GM18868 (cell line): ENCODE data around the gene TRIM8.

Experiments used
- ATAC-seq: cut with Tn5 transposase; IDR thresholded peaks from one replicate; pipeline ENCODE4 v1.9.1; 2021; ENCODE audit warnings: mild to moderate bottlenecking, moderate library complexity; ENCODE audit not compliant: unreplicated experiment

The TRIM8 gene

DNA sequence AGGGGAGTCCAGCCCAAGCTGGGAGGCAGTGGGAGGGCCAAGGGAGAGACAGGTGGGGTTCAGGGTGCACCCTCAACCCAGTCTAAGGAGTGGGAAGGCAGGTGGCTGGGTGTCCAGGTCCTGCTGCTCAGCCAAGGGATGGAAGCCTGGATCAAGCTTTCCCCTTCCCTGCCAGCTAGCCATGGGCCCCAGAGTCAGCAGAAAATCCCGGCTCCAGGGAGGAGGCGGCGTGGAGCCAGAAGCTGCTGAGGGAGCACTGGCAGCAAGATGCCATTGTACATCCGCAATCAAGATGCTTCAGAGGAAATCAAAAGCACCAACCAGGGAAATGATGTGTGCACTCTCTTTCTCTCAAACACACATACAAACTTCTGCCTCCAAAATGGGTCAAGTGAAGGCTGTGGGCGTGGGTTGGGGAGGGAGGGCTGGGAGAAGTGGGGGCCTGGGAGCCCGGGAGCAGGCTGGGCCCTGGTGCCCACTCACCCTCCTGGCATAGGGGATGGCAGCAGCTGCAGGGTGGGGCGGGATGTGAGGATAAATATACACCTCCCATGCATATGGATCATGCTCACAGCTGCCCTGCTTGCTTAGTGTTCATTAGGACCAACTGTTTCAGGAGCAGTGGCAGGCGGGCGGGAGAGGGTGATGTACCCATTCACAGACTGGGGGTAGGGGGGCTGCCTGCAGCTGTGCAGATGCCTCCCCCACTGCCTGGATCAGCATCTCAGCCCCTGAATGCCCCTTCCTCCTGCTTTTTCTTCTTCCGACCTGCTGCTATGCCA, 24.2 kb downstream of the TRIM8 start:
- no peak for ATAC-seq

DNA sequence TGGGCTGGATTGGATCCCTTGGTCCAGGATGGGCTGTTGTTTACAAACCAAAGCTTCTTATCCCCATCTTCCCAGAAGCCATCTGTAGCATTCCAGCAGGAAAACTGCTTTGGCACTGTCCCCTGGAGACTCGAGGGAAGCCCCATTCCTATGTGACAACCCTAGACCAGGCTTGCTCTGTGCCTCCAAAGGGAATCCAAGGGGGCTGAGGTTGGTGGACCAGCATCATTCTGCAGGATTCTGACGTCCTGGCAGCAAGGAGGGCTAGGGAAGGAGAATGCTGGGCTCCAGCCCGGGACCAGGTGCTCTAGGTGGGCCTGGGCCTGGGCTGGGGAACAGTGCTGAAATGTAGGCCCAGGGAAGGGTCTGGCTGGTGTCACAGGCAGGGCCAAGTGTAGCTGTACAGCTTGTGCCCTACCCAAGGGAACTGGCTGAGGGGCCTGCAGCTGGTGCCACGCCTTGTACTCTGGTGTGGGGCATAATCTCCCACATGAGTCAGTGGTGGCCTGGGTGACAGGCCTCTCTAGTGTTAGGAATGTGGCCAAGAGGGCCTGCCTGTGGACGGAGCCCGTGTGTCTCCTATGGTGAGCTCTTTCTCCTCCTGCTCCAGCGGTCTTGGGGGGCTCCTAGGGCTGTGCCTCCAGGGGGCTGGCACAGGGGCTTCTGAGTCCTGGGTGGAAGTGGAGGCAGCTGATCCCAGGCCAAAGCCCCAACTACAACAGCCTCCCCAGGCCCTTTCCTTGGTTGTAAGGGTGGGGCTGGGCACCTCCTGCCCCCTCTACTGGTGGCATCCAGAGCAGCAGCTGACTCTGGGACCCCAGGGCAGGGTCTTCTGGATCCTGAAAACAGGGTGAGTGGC, 25.2 kb downstream of the TRIM8 start:
- ATAC-seq = no peak

DNA sequence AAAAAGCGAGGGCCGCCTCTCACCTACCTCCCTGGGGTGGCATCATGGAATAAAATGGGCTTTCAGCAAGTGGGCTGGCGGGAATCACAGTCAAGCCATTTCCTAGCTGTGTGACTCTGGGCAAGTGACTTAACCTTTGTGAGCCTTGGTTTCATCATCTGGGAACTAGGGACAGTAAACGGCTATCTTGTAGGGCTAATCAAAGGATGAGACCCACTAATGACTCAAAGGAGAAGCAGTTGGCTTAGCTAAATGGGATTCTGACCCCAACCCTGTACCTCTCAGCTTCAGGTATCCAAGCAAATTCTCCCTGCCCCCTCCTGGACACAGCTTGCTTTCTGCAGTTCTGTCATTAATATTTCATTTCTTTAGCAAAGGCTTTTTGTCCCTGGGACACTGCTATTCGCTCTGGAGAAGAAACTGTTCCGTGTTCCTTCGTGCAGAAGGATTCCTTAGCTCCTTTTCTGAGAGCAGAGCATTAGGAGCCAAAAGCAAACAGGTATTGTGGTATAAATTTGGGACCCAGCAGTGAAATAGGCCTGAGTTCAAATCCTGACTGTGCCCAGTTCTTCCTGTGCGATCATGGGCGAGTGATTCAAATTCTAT, 25.9 kb downstream of the TRIM8 start:
- no peak for ATAC-seq

DNA sequence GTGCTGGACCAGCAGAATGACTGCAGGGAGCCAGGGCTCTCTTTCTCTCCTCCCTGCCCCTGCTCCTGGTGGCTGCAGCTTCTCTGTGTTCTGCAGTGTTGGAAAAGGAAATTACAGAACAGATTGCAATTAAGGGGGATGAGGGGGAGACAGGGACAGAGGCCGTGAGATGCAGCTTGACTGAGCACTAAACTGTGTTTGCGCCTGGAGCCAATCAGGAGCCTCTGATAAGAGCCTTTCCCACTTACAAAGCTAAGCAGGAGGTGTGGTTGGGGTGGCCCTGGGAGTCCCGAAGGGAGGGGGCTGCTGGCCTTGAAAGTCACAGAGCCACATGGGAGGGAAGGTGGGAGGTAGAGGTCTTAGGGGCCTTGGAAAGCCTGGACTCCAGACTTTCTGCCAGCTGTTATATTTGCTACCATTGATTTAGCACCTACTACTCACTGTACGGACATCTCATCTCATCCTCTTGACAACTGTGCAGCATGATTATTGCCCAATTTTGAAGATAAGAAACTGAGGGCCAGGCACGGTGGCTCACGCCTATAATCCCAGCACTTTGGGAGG, 26.7 kb downstream of the TRIM8 start:
- ATAC-seq = no peak

DNA sequence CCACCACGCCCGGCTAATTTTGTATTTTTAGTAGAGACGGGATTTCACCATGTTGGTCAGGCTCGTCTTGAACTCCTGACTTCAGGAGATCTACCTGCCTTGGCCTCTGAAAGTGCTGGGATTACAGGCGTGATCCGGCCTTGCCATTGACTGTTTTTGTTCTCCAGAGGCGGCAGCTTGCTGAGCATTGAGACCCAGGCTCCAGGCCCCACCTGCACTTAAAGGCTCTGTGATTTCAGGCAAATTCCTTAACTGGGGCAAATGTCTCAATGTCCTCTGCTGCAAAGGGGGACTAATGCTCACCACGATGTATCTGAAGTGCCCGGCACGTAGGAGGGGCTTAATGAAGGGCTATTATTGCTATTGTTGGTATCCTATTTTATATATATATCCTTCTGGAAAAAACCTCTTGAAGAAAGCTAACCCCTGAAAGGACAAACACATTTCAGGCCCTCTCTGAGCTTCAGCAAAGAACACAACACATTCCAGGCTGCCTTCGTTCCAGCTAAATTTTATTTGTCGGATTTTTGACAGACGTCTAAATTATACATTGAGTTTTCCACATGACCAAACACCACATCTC, 29.0 kb downstream of the TRIM8 start:
- ATAC-seq = no peak

DNA sequence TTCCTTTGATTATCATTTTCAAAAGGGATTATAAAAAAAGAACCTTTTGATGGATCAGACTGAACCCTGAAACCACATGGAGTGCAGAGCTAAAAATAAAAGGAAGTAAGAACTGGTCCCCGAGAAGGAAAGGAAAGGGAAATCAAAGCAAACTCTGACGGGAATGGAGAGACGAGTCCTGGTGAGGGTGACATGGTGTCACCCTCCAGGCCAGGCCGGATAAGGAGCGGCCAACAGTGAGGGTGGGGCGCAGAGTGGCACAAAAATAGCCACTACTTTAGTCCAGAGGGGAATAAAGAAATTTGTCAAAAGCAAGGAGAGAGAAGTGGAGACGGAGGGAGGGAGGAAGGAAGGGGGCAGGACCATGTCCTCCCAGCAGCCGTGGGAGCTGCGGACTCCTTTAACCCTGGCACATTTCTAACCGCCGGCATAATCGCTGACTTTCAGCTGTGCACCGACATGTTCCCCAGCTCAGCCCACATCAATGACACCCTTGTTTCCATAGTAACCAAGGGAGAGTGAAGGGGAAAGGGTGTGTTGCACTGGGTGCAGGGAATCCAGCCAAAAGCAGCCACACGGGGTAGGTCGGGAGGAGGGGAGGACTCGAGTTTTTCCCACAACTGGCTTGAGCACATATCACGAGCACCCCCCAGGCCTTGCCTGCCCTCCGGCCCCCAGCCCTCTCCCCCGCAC, 29.7 kb downstream of the TRIM8 start:
- peak; percentile 57 for ATAC-seq

DNA sequence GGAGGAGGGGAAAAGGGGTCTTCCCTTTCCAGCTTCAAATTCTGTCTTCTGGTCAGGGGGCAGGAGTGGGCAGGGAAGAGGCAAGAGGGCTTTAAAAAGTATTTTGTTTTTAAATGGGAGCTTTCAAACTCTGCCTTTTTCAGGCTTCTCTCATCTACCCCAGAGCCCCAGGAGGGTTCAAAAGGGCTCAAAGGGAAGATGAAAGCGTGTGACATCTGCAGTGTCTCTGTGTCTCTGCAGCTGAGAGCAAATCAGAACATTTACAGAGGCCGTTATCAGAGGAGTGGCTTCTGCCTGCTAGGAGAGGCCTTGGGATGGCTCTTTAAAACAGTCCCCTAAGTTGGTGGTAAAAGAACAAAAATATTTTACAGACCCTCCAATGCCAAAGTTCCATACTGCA, 30.3 kb downstream of the TRIM8 start:
- ATAC-seq = no peak

DNA sequence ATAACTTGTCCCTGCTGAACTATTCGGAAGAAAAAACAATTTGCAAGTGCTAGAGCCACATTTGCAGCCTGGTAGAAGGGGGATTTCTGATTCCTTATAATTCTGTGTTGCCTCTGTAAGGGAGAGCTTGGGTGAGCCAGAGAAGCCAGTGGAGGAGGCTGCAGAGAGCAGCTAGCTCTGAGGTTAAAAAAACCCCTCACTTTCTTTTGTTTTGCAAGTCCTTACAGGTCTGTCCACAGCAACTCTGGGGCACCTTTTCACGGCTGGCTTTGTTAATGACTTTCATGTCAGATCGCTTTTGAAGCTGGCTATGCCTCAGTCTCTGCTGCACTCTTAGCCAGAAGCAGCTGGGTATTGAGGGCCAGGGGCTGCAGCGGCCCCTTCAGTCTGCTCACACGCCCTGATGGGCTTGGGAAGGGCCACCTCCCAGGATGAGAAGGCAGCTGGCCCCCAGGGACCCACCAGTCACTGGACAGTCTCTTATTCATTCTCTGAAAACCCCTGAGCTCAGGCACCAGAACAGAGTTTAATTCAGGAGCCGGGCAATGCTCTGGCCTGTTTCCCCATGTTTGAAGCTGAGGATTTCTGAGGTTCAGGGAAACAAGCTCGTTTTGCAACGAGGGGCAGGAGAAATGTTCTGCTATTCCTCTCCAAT, 30.9 kb downstream of the TRIM8 start:
- no peak for ATAC-seq

DNA sequence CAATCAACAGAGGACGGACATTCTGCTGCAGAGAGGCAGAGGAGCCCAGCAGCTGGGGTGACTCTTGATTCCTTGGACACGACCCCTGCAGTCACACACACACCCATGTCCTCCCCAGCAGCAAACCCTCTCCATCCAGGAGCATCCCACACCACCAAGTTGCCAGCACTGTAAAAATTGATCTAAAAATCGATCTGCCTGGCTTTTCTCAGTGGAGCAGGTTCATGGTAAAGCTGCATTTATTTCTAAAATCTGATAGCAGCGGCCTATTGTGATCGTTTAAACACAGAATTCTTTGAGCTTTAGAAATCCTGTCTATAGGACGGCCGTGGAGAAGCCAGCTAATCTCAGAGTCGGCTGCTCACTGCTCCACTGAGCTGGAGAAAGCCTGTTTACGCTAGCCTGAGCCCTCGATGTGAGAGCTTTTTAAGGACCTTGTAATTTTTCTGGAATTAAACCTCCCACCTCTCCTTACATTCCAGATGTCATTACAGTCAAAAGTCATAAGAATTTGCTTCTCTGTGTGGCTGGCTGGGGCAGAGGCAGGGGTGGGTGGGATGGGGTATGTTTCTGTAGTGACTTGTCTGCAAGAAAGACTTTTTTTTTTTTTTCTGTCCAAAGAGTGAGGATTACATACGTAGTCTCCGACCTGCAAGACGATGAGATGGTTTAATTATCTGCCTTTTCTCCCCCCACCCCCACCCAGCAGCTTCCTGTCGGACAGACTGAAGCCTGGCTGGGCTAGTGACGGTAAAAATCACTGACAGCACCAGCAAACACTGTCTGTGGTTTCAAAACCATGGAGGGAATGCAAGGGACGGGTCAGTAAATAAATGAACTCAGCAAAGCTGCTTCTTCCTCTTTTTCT, 31.6 kb downstream of the TRIM8 start:
- no peak for ATAC-seq

DNA sequence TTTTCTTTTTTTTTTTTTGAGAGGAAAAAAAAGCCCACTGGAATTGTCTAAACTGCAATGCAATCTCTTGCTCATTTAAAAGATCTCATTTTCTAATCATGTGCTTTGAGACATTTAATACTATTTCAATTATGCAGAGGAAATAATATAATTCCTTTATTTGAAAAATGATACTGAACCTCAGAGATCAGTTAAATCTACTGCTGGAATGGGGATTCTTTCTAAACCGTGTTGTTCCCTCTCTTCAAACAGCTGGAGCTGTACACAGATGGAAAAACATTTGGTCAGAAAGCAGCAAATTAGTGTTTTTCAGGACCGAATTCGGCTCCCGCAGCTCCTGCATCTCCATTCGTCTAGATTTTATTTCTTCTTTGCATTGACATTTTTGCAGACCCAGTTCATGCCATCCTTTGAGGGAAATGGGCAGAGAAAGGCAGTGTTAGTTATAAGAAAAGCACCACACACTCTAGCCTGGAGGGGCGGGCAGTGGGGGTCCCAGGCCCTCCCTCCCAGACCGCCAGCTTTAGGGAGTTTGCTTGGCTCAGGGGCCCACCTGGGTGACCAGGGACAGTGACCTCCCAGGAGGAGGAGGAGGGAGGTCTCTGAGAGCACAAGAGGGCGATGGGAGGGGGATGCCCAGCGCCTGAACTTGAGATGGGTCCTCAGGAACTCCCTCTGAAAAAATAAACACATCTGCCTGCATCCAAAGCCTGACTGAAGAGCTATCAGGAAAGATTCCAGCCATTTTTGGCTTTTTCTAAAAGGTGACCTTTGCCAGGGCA, 32.4 kb downstream of the TRIM8 start:
- no peak for ATAC-seq

DNA sequence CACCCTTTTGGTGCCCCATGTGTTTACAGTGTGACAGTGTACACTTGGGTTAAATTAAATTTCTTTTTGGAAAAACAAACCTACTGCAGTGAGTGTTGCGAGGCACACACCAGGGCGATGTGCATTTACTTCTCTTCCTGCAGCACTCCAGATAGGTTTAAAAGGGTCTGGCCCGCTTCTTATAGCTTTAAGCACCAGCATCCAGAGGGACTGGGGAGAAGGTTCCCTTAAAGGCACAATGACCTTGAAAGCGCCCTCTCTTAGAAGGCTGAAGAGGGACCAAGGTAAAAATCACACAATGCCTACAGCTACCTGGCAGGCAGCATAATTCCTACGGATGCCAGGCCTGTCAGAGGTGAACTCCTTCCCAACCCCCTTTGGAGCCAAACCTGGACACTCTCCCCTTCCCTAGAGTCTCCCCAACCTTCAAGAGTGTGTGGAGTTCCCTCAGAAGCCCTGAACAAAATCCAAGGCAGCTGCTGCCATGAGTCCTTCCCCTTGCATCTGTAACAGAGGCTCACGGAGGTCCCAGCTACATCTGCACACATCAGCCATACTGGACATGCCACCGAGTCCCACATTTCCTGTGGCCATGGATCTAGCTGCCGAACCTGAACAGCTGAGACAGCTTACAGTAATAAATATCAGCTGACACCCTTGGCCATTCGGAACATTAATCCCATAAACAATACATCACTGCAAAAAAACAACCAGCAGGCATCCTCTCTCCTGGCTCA, 33.2 kb downstream of the TRIM8 start:
- no peak for ATAC-seq

DNA sequence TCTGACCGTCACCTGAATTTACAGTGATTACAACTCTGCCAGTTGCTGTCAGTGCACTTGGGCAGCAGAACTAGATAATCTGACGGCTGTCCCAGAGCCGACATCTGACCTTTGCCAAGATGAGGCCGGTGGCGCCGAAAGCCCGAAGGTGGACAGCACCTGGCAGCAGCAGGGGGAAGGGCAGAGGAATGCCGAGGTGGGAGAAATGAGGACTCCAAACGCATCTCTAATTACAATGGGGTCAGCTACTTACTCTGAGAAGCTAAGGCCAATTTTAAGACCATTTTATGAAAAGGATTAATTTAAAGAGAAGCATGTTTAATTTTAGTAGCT, 33.8 kb downstream of the TRIM8 start:
- ATAC-seq = no peak

DNA sequence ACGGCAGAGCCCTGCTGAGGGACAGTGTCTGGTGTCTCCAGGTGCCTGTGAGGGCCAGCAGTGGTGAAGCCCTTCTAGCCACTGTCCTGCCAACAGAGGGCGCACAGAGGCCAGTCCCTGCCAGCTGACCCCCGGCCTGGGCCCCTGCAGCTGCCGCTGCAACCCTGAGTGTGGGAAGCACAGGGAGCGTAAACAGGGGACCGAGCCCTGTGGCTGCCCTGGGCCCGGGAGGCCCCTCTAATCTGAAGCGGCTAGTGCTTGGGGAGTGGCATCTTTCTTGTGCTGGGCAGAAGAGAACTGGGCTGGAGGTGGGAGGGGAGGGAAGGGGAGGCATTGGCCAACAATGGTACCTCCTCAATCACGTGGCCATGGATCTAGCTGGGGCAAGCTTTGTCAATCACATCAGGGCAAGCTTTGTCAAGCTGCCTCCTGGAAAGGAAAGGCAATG, 34.6 kb downstream of the TRIM8 start:
- ATAC-seq = no peak

DNA sequence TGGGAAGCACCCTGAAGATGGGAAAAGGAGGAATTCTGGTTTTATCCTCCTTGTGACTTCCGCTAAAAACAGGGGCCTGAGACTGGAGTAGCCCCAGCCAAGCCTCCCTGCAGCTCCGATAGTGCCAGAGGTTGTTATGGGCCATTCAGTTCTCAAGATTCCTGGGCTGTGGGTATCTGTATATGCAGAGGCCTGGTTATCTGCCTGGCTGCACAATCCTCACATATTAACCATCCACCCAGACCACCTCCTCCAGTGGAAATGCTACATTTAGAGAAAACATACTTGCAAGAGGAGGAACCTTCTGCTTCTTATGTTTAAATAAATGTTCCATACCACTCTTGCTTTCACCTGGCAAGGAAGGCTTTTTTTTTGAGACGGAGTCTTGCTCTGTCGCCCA, 35.3 kb downstream of the TRIM8 start:
- no peak for ATAC-seq

DNA sequence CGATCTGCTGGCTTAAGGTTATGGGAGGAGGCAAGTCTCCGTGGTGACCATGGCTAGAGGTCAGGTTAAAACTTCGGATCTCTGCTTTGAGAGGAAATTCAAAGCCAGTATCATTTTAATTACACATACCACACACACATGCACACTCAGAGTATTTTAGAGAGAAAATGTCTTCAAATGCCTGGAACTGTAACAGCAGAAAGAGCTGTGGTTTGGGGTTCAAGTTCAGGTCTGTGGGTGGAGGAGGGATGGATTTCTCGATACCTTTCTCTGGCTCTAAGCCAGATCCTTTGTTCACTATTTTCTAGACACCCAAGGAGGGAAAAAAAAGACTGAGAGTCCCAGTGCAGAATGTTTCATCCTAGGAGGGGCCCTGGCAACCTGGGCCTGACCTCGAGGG, 37.4 kb downstream of the TRIM8 start:
- ATAC-seq = no peak

DNA sequence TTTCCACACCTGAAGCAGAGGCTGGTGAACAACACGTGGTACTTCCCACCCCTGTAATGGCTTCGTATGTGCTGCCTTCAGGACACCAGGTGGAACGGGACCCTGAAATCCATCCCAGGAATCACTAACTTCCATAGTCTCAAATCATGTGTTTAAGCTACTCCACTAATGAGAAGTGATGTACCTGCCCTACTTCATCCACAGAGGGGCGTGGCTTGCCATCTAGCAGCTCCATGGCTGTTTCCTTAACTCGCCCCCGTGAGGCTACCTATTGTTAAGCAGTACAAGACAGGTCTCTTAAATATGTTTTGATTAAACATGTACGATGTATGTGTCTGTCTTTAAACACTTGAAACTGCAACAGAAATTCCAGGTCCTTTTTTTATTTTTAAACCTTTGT, 38.1 kb downstream of the TRIM8 start:
- no peak for ATAC-seq

DNA sequence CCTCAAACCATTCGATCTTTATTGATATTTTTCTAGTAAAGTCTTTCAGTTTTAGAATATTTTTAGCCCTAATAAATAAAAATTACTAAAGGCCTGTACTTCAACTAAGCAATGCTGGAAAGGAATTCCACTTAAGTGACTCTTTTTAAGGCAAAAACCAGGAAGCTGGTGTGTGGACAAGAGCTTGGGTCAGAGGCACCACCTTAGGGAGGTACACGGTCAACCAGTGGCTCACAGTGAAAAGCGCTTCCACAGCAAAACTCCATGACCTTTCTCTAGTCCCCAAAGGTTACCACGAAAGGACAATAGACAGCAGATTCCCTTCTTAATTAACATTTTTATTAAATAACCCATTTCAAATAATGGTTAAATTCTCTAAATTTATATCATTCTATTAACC, 38.7 kb downstream of the TRIM8 start:
- no peak for ATAC-seq

DNA sequence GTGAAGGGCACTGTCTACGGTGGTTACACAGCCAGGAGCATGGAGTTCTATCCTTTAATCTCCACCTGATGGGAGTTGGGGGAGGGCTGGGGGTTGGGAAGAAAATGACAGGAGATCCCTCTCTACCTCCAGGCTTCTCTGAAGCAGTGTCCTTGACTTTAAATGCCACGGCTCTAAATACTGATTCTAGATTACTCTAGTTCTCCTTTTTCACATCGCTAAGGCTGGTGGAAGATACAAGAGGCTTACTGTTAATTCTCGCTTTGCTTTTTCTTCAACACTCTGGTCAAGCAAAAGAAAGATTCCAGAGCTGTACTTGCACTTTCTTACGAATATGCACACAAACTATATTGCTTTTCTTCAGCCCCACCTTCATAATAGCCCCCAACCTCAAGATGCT, 39.5 kb downstream of the TRIM8 start:
- ATAC-seq = no peak
